Measurements from ENCODE around the gene CEP57. TPM values are rescaled to one million over a fixed set of nuclear protein-coding genes. Genes with fewer than 3 reads are reported as not detected.

CEP57 gene
- total RNA-seq, 6 experiments from 2014 or later: 25.5 to 46.2 (median 36.1) TPM

DNA sequence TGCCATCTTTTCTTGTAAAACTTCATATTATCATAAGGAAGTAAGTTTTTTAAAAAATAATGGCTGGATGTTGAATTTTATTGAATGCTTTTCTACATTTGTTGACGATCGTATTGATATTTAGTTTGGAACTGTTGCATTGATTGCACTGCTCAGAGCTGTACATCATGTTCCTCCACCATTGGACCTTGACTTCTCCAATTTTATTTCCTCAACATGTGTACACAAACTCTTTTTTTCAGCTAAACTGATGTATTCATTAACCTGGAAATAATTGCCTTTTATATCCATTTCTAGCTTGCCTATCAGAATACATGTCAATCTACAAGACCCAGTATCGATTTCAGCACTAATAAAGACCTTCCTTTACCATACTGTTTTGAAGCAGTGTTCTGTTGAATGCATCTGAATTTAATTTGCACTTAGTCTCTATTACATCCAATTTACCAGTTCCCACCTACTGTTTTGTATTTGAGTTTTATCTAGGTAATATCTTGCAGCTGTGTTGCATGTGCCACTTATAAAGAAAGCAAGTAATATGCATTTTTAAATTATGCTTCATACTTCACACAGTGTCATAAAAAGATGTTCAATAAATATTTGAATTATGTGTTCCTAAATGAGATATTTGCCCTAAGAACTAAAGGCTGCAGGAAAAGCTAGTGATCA is 5.5 kb downstream of the CEP57 start:
- Histone ChIP-seq H3K27ac (peak overlapping the region; percentile 1 to 99 (median 78)), H3K4me1 (peaks cover 0 to 15% (median 3%) of the 10 kb centered on the region in 4 donors), H3K27me3 (no peaks in the 10 kb centered on the region), H3K36me3 (peaks cover 0 to 5% (median 0%) of the 10 kb centered on the region in 4 donors), H3K4me3 (peak overlapping the region in 2 of 3 donors; percentile 8 to 19), H3K9me3 (no peaks in the 10 kb centered on the region)
- WGBS (ENCODE audit: insufficient coverage, low coverage, low lambda C conversion rate, missing lambda C conversion rate): 33% methylated on average over 3 of the region's 3 CpGs
- TF ChIP-seq, protein P1, sequence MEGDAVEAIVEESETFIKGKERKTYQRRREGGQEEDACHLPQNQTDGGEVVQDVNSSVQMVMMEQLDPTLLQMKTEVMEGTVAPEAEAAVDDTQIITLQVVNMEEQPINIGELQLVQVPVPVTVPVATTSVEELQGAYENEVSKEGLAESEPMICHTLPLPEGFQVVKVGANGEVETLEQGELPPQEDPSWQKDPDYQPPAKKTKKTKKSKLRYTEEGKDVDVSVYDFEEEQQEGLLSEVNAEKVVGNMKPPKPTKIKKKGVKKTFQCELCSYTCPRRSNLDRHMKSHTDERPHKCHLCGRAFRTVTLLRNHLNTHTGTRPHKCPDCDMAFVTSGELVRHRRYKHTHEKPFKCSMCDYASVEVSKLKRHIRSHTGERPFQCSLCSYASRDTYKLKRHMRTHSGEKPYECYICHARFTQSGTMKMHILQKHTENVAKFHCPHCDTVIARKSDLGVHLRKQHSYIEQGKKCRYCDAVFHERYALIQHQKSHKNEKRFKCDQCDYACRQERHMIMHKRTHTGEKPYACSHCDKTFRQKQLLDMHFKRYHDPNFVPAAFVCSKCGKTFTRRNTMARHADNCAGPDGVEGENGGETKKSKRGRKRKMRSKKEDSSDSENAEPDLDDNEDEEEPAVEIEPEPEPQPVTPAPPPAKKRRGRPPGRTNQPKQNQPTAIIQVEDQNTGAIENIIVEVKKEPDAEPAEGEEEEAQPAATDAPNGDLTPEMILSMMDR (IDR thresholded peaks at IDR 0.05): no peak
- TF ChIP-seq POLR2A (IDR thresholded peaks at IDR 0.05): peak; percentile 84
- ATAC-seq (peak; percentile 45 to 77 (median 61)), DNase-seq (peak in 1 of 3 donors; percentile 52)
- intact Hi-C loops (cut with DNase I): no loop called here

DNA sequence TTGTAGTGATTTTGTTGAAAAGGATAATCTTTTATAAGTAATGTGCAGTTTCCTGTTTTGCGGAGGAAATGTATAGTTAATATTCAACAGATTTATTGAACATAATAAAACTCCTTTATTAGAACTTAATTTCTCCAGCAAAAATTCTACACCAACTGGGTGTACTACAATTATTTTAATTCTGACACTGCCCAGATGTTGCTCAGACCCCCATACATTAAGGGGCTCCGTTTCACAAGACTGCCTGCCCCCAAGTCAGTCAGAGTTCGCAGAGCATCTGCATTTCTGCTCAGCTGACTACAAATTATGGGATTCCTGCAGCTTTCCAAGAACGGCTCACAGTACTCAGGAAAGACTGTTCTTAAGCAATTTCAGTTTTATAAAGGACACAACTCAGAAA is 6.2 kb downstream of the CEP57 start:
- no peaks in the 10 kb centered on the region for H3K27me3 ChIP-seq
- peak in 3 of 4 donors; percentile 12 to 43 (median 34) for ATAC-seq
- peak overlapping the region in 2 of 3 donors; percentile 78 to 99 for H3K27ac ChIP-seq
- no peaks in the 10 kb centered on the region for H3K9me3 ChIP-seq
- intact Hi-C loops (cut with DNase I): no loop called here
- no peak for DNase-seq
- peaks cover 0 to 5% (median 0%) of the 10 kb centered on the region in 4 donors for H3K36me3 ChIP-seq
- peaks cover 0 to 16% (median 3%) of the 10 kb centered on the region in 4 donors for H3K4me1 ChIP-seq
- H3K4me3 ChIP-seq: peak overlapping the region in 1 of 3 donors; percentile 16
- TF ChIP-seq POLR2A (IDR thresholded peaks at IDR 0.05): no peak
- TF ChIP-seq, protein P1 (IDR thresholded peaks at IDR 0.05): no peak
- 36% methylated on average over 4 of the region's 4 CpGs for WGBS (ENCODE audit: insufficient coverage, low coverage, low lambda C conversion rate, missing lambda C conversion rate)

DNA sequence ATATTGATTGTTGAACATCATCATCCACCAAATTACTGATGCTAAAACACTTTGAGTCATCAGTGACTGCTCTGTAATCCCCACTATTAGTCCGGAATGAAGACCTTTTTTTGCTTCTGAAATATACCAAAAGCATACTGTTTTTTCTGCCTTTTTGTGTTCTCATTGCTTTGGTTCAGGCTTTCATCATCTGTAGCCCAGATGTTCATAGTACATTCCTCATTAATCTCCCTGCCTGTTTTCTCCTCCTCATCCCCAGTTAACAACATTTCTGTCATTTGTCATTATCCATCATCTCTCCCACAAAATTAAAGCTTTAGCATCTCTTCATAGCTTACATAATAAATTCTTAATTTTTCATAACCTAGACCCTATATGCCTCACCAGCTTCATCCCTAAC is 9.2 kb downstream of the CEP57 start:
- no peak for DNase-seq
- WGBS (ENCODE audit: insufficient coverage, low coverage, low lambda C conversion rate, missing lambda C conversion rate): 91% methylated on average over 1 of the region's 1 CpG
- peaks cover 0 to 5% (median 0%) of the 10 kb centered on the region in 4 donors for H3K36me3 ChIP-seq
- H3K4me1 ChIP-seq: peaks cover 0 to 9% (median 0%) of the 10 kb centered on the region in 4 donors
- ATAC-seq: no peak
- H3K27ac ChIP-seq: no peak overlapping the region
- H3K9me3 ChIP-seq: no peaks in the 10 kb centered on the region
- no peaks in the 10 kb centered on the region for H3K27me3 ChIP-seq
- intact Hi-C loops (cut with DNase I): no loop called here
- no peak overlapping the region for H3K4me3 ChIP-seq
- TF ChIP-seq, protein P1 (IDR thresholded peaks at IDR 0.05): no peak
- no peak for TF ChIP-seq POLR2A (IDR thresholded peaks at IDR 0.05)

DNA sequence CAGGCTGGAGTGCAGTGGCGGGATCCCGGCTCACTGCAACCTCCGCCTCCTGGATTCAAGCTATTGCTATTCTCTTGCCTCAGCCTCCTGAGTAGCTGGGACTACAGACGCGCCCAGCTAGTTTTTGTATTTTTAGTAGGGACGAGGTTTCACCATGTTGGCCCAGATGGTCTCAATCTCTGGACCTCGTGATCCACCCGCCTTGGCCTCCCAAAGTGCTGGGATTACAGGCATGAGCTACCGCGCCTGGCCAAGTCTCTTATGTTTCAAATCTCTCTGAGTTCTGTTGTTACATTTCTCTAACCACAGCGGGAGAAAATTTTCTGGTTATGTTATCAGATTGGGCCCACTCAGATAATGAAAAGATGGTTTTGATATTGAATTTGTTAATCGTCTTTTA is 10.1 kb downstream of the CEP57 start:
- ATAC-seq (no peak), DNase-seq (no peak)
- Histone ChIP-seq H3K27ac (no peak overlapping the region), H3K36me3 (peaks cover 0 to 5% (median 0%) of the 10 kb centered on the region in 4 donors), H3K4me1 (peaks cover 0 to 9% (median 0%) of the 10 kb centered on the region in 4 donors), H3K4me3 (no peak overlapping the region), H3K9me3 (no peaks in the 10 kb centered on the region), H3K27me3 (no peaks in the 10 kb centered on the region)
- intact Hi-C loops (cut with DNase I): no loop called here
- TF ChIP-seq, protein P1 (IDR thresholded peaks at IDR 0.05): no peak
- TF ChIP-seq POLR2A (IDR thresholded peaks at IDR 0.05): no peak
- 97% methylated on average over 12 of the region's 12 CpGs for WGBS (ENCODE audit: insufficient coverage, low coverage, low lambda C conversion rate, missing lambda C conversion rate)

Measured in right lobe of liver (tissue), 6 donors.